ENCODE measurements around the gene ZFYVE28. TPM values are rescaled to one million over a fixed set of nuclear protein-coding genes. Genes with fewer than 3 reads are reported as not detected.

ZFYVE28 gene
- total and polyA plus RNA-seq, 3 experiments from 2014 or later: 12.9 to 14.8 (median 13.2) TPM

GRCh38 chr4:2415213-2415612, 3.2 kb downstream of the ZFYVE28 start:
- no peak overlapping the region for H3K4me3 ChIP-seq (ENCODE audit: low read length)
- no peaks in the 10 kb centered on the region for H3K27me3 ChIP-seq (ENCODE audit: insufficient read depth, low read length, poor library complexity, severe bottlenecking)
- Mint-ChIP-seq H3K4me3 (peak overlapping the region in 5 of 7 donors; percentile 54 to 79 (median 68)), H3K9me3 (no peaks in the 10 kb centered on the region), H3K36me3 (peaks cover 0 to 3% (median 0%) of the 10 kb centered on the region in 3 donors), H3K4me1 (peaks cover 69 to 83% (median 76%) of the 10 kb centered on the region in 3 donors), H3K27ac (peak overlapping the region in 7 of 8 donors; percentile 13 to 98 (median 70)), H3K27me3 (peaks cover 0 to 10% of the 10 kb centered on the region in 2 donors)
- no peaks in the 10 kb centered on the region for H3K36me3 ChIP-seq (ENCODE audit: insufficient read depth, low read length)
- DNase-seq: no peak
- ChIA-PET CTCF (interaction anchor here (1.3 to 2.3 kb wide), 7 partner anchors 12 to 195 kb away, joined by 3 to 8 read pairs (median 4); no protein-coding TSS in a partner anchor), POLR2A (no interaction called here)
- no peak overlapping the region for H3K27ac ChIP-seq (ENCODE audit: low read depth, low read length)
- H3K9me3 ChIP-seq (ENCODE audit: low read length): no peaks in the 10 kb centered on the region
- peaks cover 65% of the 10 kb centered on the region for H3K4me1 ChIP-seq (ENCODE audit: insufficient read depth, low read length)

GRCh38 chr4:2413821-2414610, 4.4 kb downstream of the ZFYVE28 start:
- Mint-ChIP-seq H3K4me3 (peak overlapping the region; percentile 74 to 85 (median 78)), H3K27ac (peak overlapping the region; percentile 93 to 100 (median 98)), H3K9me3 (no peaks in the 10 kb centered on the region), H3K27me3 (peaks cover 0 to 7% of the 10 kb centered on the region in 2 donors), H3K4me1 (peaks cover 61 to 79% (median 68%) of the 10 kb centered on the region in 3 donors), H3K36me3 (peaks cover 0 to 3% (median 0%) of the 10 kb centered on the region in 3 donors)
- Histone ChIP-seq H3K36me3 (ENCODE audit: insufficient read depth, low read length) (no peaks in the 10 kb centered on the region), H3K27ac (ENCODE audit: low read depth, low read length) (peak overlapping the region; percentile 95), H3K27me3 (ENCODE audit: insufficient read depth, low read length, poor library complexity, severe bottlenecking) (no peaks in the 10 kb centered on the region), H3K4me1 (ENCODE audit: insufficient read depth, low read length) (peaks cover 63% of the 10 kb centered on the region), H3K4me3 (ENCODE audit: low read length) (peak overlapping the region; percentile 48), H3K9me3 (ENCODE audit: low read length) (no peaks in the 10 kb centered on the region)
- ChIA-PET CTCF (interaction anchor here (0.5 to 2.8 kb wide), 12 partner anchors 8 to 563 kb away, joined by 3 to 14 read pairs (median 7); partner anchors contain the start of gene FAM193A), POLR2A (interaction anchor here (1.4 to 2.3 kb wide), 3 partner anchors 122 to 172 kb away, joined by 3 to 21 read pairs (median 14); partner anchors contain the start of genes FAM193A, HAUS3 and POLN)
- DNase-seq: peak in 3 of 5 donors; percentile 26 to 64 (median 35)

- Mint-ChIP-seq H3K36me3 (peaks cover 0 to 3% (median 0%) of the 10 kb centered on the region in 3 donors), H3K27ac (peak overlapping the region; percentile 93 to 100 (median 98)), H3K4me3 (peak overlapping the region; percentile 74 to 85 (median 78)), H3K4me1 (peaks cover 60 to 88% (median 71%) of the 10 kb centered on the region in 3 donors), H3K9me3 (no peaks in the 10 kb centered on the region), H3K27me3 (peaks cover 0 to 6% of the 10 kb centered on the region in 2 donors)
- ChIA-PET CTCF (interaction anchor here (0.5 to 2.8 kb wide), 25 partner anchors 9 to 562 kb away, joined by 3 to 14 read pairs (median 5); partner anchors contain the start of genes FAM193A and MXD4), POLR2A (interaction anchor here (0.6 to 2.3 kb wide), 11 partner anchors 10 to 404 kb away, joined by 3 to 21 read pairs (median 3); partner anchors contain the start of genes FAM193A, HAUS3, MXD4 and NELFA)
- no peaks in the 10 kb centered on the region for H3K36me3 ChIP-seq (ENCODE audit: insufficient read depth, low read length)
- H3K27ac ChIP-seq (ENCODE audit: low read depth, low read length): peak overlapping the region; percentile 95
- H3K27me3 ChIP-seq (ENCODE audit: insufficient read depth, low read length, poor library complexity, severe bottlenecking): no peaks in the 10 kb centered on the region
- no peaks in the 10 kb centered on the region for H3K9me3 ChIP-seq (ENCODE audit: low read length)
- peak; percentile 85 to 97 (median 92) for DNase-seq
- peak overlapping the region; percentile 48 for H3K4me3 ChIP-seq (ENCODE audit: low read length)
- H3K4me1 ChIP-seq (ENCODE audit: insufficient read depth, low read length): peaks cover 72% of the 10 kb centered on the region
These were observed 5.3 kb downstream of the ZFYVE28 start for GRCh38 chr4:2412885-2413716.

GRCh38 chr4:2412534-2412884, 5.9 kb downstream of the ZFYVE28 start:
- no peaks in the 10 kb centered on the region for H3K36me3 ChIP-seq (ENCODE audit: insufficient read depth, low read length)
- no peaks in the 10 kb centered on the region for H3K9me3 Mint-ChIP-seq
- H3K4me1 Mint-ChIP-seq: peaks cover 58 to 88% (median 75%) of the 10 kb centered on the region in 3 donors
- H3K27ac ChIP-seq (ENCODE audit: low read depth, low read length): peak overlapping the region; percentile 95
- CTCF ChIA-PET: interaction anchor here (0.8 to 2.8 kb wide), 21 partner anchors 9 to 192 kb away, joined by 3 to 14 read pairs (median 6); partner anchors contain the start of genes FAM193A and MXD4
- POLR2A ChIA-PET: interaction anchor here (0.6 to 2.3 kb wide), 10 partner anchors 11 to 403 kb away, joined by 3 to 21 read pairs (median 4); partner anchors contain the start of genes FAM193A, HAUS3, MXD4 and NELFA
- peaks cover 70% of the 10 kb centered on the region for H3K4me1 ChIP-seq (ENCODE audit: insufficient read depth, low read length)
- H3K4me3 Mint-ChIP-seq: peak overlapping the region; percentile 74 to 85 (median 78)
- peak; percentile 47 to 84 (median 75) for DNase-seq
- H3K36me3 Mint-ChIP-seq: peaks cover 0 to under 1% (median 0%) of the 10 kb centered on the region in 3 donors
- peak overlapping the region; percentile 48 for H3K4me3 ChIP-seq (ENCODE audit: low read length)
- no peaks in the 10 kb centered on the region for H3K27me3 ChIP-seq (ENCODE audit: insufficient read depth, low read length, poor library complexity, severe bottlenecking)
- H3K27ac Mint-ChIP-seq: peak overlapping the region; percentile 93 to 100 (median 98)
- peaks cover 0 to 3% of the 10 kb centered on the region in 2 donors for H3K27me3 Mint-ChIP-seq
- H3K9me3 ChIP-seq (ENCODE audit: low read length): no peaks in the 10 kb centered on the region

GRCh38 chr4:2411786-2412510, 6.5 kb downstream of the ZFYVE28 start:
- Histone ChIP-seq H3K27me3 (ENCODE audit: insufficient read depth, low read length, poor library complexity, severe bottlenecking) (no peaks in the 10 kb centered on the region), H3K4me1 (ENCODE audit: insufficient read depth, low read length) (peaks cover 69% of the 10 kb centered on the region), H3K27ac (ENCODE audit: low read depth, low read length) (peak overlapping the region; percentile 95), H3K4me3 (ENCODE audit: low read length) (peak overlapping the region; percentile 48), H3K36me3 (ENCODE audit: insufficient read depth, low read length) (no peaks in the 10 kb centered on the region), H3K9me3 (ENCODE audit: low read length) (no peaks in the 10 kb centered on the region)
- CTCF ChIA-PET: interaction anchor here (0.9 to 2.8 kb wide), 19 partner anchors 8 to 192 kb away, joined by 3 to 14 read pairs (median 7); partner anchors contain the start of genes FAM193A and MXD4
- POLR2A ChIA-PET: interaction anchor here (0.5 to 2.3 kb wide), 8 partner anchors 8 to 170 kb away, joined by 3 to 21 read pairs (median 6); partner anchors contain the start of genes HAUS3, MXD4, POLN and RNF4
- Mint-ChIP-seq H3K9me3 (no peaks in the 10 kb centered on the region), H3K4me3 (peak overlapping the region; percentile 74 to 85 (median 78)), H3K27me3 (peaks cover 0 to 3% of the 10 kb centered on the region in 2 donors), H3K36me3 (no peaks in the 10 kb centered on the region), H3K4me1 (peaks cover 59 to 90% (median 77%) of the 10 kb centered on the region in 3 donors), H3K27ac (peak overlapping the region; percentile 93 to 100 (median 98))
- DNase-seq: no peak

GRCh38 chr4:2409381-2409783, 9.1 kb downstream of the ZFYVE28 start:
- H3K36me3 ChIP-seq (ENCODE audit: insufficient read depth, low read length): no peaks in the 10 kb centered on the region
- Mint-ChIP-seq H3K27me3 (peaks cover 0 to 3% of the 10 kb centered on the region in 2 donors), H3K4me3 (no peak overlapping the region), H3K9me3 (no peaks in the 10 kb centered on the region), H3K36me3 (peaks cover 0 to 1% (median 0%) of the 10 kb centered on the region in 3 donors), H3K27ac (peak overlapping the region in 2 of 8 donors; percentile 29 to 64), H3K4me1 (peaks cover 50 to 72% (median 61%) of the 10 kb centered on the region in 3 donors)
- ChIA-PET CTCF (interaction anchor here (1.2 kb wide), 1 partner anchor 41 kb away, joined by 3 read pairs; no protein-coding TSS in a partner anchor), POLR2A (no interaction called here)
- no peak overlapping the region for H3K27ac ChIP-seq (ENCODE audit: low read depth, low read length)
- no peaks in the 10 kb centered on the region for H3K27me3 ChIP-seq (ENCODE audit: insufficient read depth, low read length, poor library complexity, severe bottlenecking)
- H3K9me3 ChIP-seq (ENCODE audit: low read length): no peaks in the 10 kb centered on the region
- H3K4me3 ChIP-seq (ENCODE audit: low read length): no peak overlapping the region
- no peak for DNase-seq
- peaks cover 56% of the 10 kb centered on the region for H3K4me1 ChIP-seq (ENCODE audit: insufficient read depth, low read length)
